Hepatic stellate cell (primary cell): ENCODE results near the gene TRMT10C.
"Not testable (repeated sequence)": the region's sequence is repeated elsewhere in the genome, so short reads cannot be mapped to it uniquely, and the experiment has no call there.

Source experiments
- DNase-seq: peaks from one replicate; pipeline ENCODE4 v3.0.0; 2011; ENCODE audit warnings: low spot score

Gene TRMT10C

GRCh38 chr3:101561630-101562328, at the start of gene TRMT10C:
TRMT10C (plus strand) TSS chr3:101561868; CDS start chr3:101564782, 2,914 bp downstream.
- DNase-seq: peak; percentile 90

GRCh38 chr3:101512396-101512645, 49.3 kb upstream of the TRMT10C start:
- no peak for DNase-seq

- DNase-seq: peak; percentile 82
These were observed 48.8 kb upstream of the TRMT10C start, which contains the start of gene SENP7 for GRCh38 chr3:101512646-101513418. SENP7 (minus strand) TSS chr3:101513212; CDS start chr3:101513130, 82 bp downstream.

GRCh38 chr3:101513419-101513986, 48.2 kb upstream of the TRMT10C start:
- DNase-seq: peak; percentile 68

- no peak for DNase-seq
These were observed 43.2 kb upstream of the TRMT10C start for GRCh38 chr3:101518421-101518871.

- DNase-seq: no peak
These were observed 41.8 kb upstream of the TRMT10C start for GRCh38 chr3:101519685-101520365.

GRCh38 chr3:101521211-101521701, 40.4 kb upstream of the TRMT10C start:
- DNase-seq: no peak

GRCh38 chr3:101527441-101527840, 34.2 kb upstream of the TRMT10C start:
- no peak for DNase-seq

- DNase-seq: no peak
These were observed 33.8 kb upstream of the TRMT10C start for GRCh38 chr3:101527906-101528305.

GRCh38 chr3:101529816-101530685, 31.6 kb upstream of the TRMT10C start:
- no peak for DNase-seq

- no peak for DNase-seq
These were observed 31.0 kb upstream of the TRMT10C start for GRCh38 chr3:101530686-101531047.

GRCh38 chr3:101531473-101532086, 30.1 kb upstream of the TRMT10C start:
- DNase-seq: no peak

GRCh38 chr3:101532783-101533602, 28.7 kb upstream of the TRMT10C start:
- no peak for DNase-seq

GRCh38 chr3:101533603-101533968, 28.1 kb upstream of the TRMT10C start:
- no peak for DNase-seq

GRCh38 chr3:101535221-101535620, 26.4 kb upstream of the TRMT10C start:
- no peak for DNase-seq

- DNase-seq: no peak
These were observed 25.4 kb upstream of the TRMT10C start for GRCh38 chr3:101536266-101536665.

- DNase-seq: not testable (repeated sequence)
These were observed 24.7 kb upstream of the TRMT10C start for GRCh38 chr3:101536955-101537354.

GRCh38 chr3:101542957-101543356, 18.7 kb upstream of the TRMT10C start:
- DNase-seq: no peak

- DNase-seq: no peak
These were observed 17.4 kb upstream of the TRMT10C start for GRCh38 chr3:101544161-101544850.
